Trophoblast cell (in vitro differentiated cells and primary cell): Measurements from ENCODE around the gene APOA4. TPM values are rescaled to one million over a fixed set of nuclear protein-coding genes. Genes with fewer than 3 reads are reported as not detected.

Experiments used
- DNase-seq, 2 donors: peaks; one replicate each; pipeline ENCODE4 v3.0.0-alpha.2; 2016
- H2AFZ ChIP-seq: 2 replicates; pipeline ENCODE4 v1.6.1; 2013; ENCODE audit warnings: low read length, moderate library complexity, mild to moderate bottlenecking; ENCODE audit not compliant: insufficient read depth, poor library complexity
- H2AK5ac ChIP-seq: 2 replicates; pipeline ENCODE4 v1.6.1; 2013; ENCODE audit warnings: mild to moderate bottlenecking, low read length
- H2BK120ac ChIP-seq: 2 replicates; pipeline ENCODE4 v1.6.1; 2013; ENCODE audit warnings: low read length, mild to moderate bottlenecking, moderate library complexity; ENCODE audit not compliant: insufficient read depth, poor library complexity
- H2BK12ac ChIP-seq: 2 replicates; pipeline ENCODE4 v1.6.1; 2013; ENCODE audit warnings: mild to moderate bottlenecking, low read length, moderate library complexity
- H2BK5ac ChIP-seq: 2 replicates; pipeline ENCODE4 v1.6.1; 2013; ENCODE audit warnings: low read length, low read depth, moderate library complexity, mild to moderate bottlenecking; ENCODE audit not compliant: poor library complexity
- H3K14ac ChIP-seq: 2 replicates; pipeline ENCODE4 v1.6.1; 2013; ENCODE audit warnings: mild to moderate bottlenecking, low read length
- H3K18ac ChIP-seq: 2 replicates; pipeline ENCODE4 v1.6.1; 2013; ENCODE audit warnings: mild to moderate bottlenecking, low read length
- H3K23ac ChIP-seq: 2 replicates; pipeline ENCODE4 v1.6.1; 2013; ENCODE audit warnings: low read length
- H3K27ac ChIP-seq: 2 replicates; pipeline ENCODE4 v1.5.1; 2013; ENCODE audit warnings: low read depth, mild to moderate bottlenecking, inconsistent platforms, low read length, moderate library complexity
- H3K27me3 ChIP-seq: 2 replicates; pipeline ENCODE4 v1.6.1; 2013; ENCODE audit warnings: inconsistent platforms, mild to moderate bottlenecking, low read length, moderate library complexity; ENCODE audit not compliant: insufficient read depth
- H3K36me3 ChIP-seq, 2 experiments: 1 replicate in 1 of 2; 2 replicates in 1 of 2; pipeline ENCODE4 v1.6.1; 2013; ENCODE audit warnings: low read length in 2 of 2, mild to moderate bottlenecking in 2 of 2, moderate library complexity in 1 of 2; ENCODE audit not compliant: insufficient read depth in 2 of 2, control insufficient read depth in 1 of 2
- H3K4ac ChIP-seq: 2 replicates; pipeline ENCODE4 v1.6.1; 2013; ENCODE audit warnings: low read depth, mild to moderate bottlenecking, low read length, moderate library complexity
- H3K4me1 ChIP-seq, 2 experiments: 1 replicate in 1 of 2; 2 replicates in 1 of 2; pipeline ENCODE4 v1.6.1; 2013; ENCODE audit warnings: low read length in 2 of 2, mild to moderate bottlenecking in 2 of 2, moderate library complexity in 1 of 2; ENCODE audit not compliant: insufficient read depth in 2 of 2, control insufficient read depth in 1 of 2
- H3K4me2 ChIP-seq: 2 replicates; pipeline ENCODE4 v1.6.1; 2013; ENCODE audit warnings: inconsistent platforms, mild to moderate bottlenecking, low read length, moderate library complexity
- H3K4me3 ChIP-seq: 2 replicates; pipeline ENCODE4 v1.5.1; 2013; ENCODE audit warnings: mild to moderate bottlenecking, low read depth, low read length, inconsistent platforms
- H3K79me1 ChIP-seq: one replicate; pipeline ENCODE4 v1.6.1; 2013; ENCODE audit warnings: low read length
- H3K79me2 ChIP-seq: 2 replicates; pipeline ENCODE4 v1.6.1; 2013; ENCODE audit warnings: low read length, mild to moderate bottlenecking; ENCODE audit not compliant: control insufficient read depth, insufficient read depth, poor library complexity
- H3K9ac ChIP-seq: 2 replicates; pipeline ENCODE4 v1.6.1; 2013; ENCODE audit warnings: mild to moderate bottlenecking, low read length
- H3K9me3 ChIP-seq: 2 replicates; pipeline ENCODE4 v1.6.1; 2013; ENCODE audit warnings: low read depth, mild to moderate bottlenecking, control low read depth, inconsistent platforms, low read length; ENCODE audit not compliant: insufficient read depth
- H4K12ac ChIP-seq: 2 replicates; pipeline ENCODE4 v1.6.1; 2013; ENCODE audit warnings: low read depth, mild to moderate bottlenecking, low read length, moderate library complexity
- H4K8ac ChIP-seq: 2 replicates; pipeline ENCODE4 v1.6.1; 2013; ENCODE audit warnings: low read depth, mild to moderate bottlenecking, low read length, moderate library complexity
- H4K91ac ChIP-seq: one replicate; pipeline ENCODE4 v1.6.1; 2013; ENCODE audit warnings: low read depth, mild to moderate bottlenecking, low read length, moderate library complexity
- WGBS: extraction: QIAGEN DNeasy Blood & Tissue Kit; methylation state at CpG from one replicate; pipeline ENCODE4 v1.1.7; 2013; ENCODE audit warnings: missing lambda C conversion rate; ENCODE audit not compliant: insufficient read length, insufficient coverage; ENCODE audit errors: extremely low coverage; 5-methylcytosine and 5-hydroxymethylcytosine counted together
- polyA plus RNA-seq: library from polyadenylated mRNA; stranded (reverse); fragments of 200-250 nt; gene quantifications from 2 replicates; pipeline ENCODE4 v1.2.3, GENCODE V29; 2013

Gene APOA4
- 0.07 and 0.11 TPM in 2 replicates for polyA plus RNA-seq

GRCh38 chr11:116823031-116823843, at the start of gene APOA4:
Gene APOA4 (minus strand): TSS chr11:116823304. CDS start chr11:116823191, 113 bp downstream.
- no peak within 1 kb of the TSS for H2BK120ac ChIP-seq
- H3K14ac ChIP-seq, result no peak within 1 kb of the TSS
- no peak within 1 kb of the TSS for H2AK5ac ChIP-seq
- H3K18ac ChIP-seq, result no peak within 1 kb of the TSS
- no peak within 1 kb of the TSS for H2BK5ac ChIP-seq
- no peaks in the 10 kb centered on the region for H3K27me3 ChIP-seq
- no peak within 1 kb of the TSS for H3K4me2 ChIP-seq
- no peak for DNase-seq
- H3K4me3 ChIP-seq, result no peak within 1 kb of the TSS
- no peak within 1 kb of the TSS for H4K91ac ChIP-seq
- no peak within 1 kb of the TSS for H3K9ac ChIP-seq
- no peak within 1 kb of the TSS for H3K27ac ChIP-seq
- H3K23ac ChIP-seq, result no peak within 1 kb of the TSS
- no peaks in the 10 kb centered on the region for H3K36me3 ChIP-seq
- H3K4ac ChIP-seq, result no peak within 1 kb of the TSS
- peaks cover 2% of the 10 kb centered on the region for H3K9me3 ChIP-seq
- WGBS, result no CpG with 5 or more reads among the region's 16 CpGs
- no peak within 1 kb of the TSS for H2BK12ac ChIP-seq
- H4K8ac ChIP-seq, result no peak within 1 kb of the TSS
- no peak within 1 kb of the TSS for H2AFZ ChIP-seq
- H4K12ac ChIP-seq, result no peak within 1 kb of the TSS
- H3K79me2 ChIP-seq, result no peaks in the 10 kb centered on the region
- H3K79me1 ChIP-seq, result no peaks in the 10 kb centered on the region
- no peaks in the 10 kb centered on the region for H3K4me1 ChIP-seq

GRCh38 chr11:116871248-116871647, 48.1 kb upstream of the APOA4 start:
- Histone ChIP-seq H3K18ac (no peak overlapping the region), H3K4ac (no peak overlapping the region), H3K27ac (no peak overlapping the region), H3K14ac (no peak overlapping the region), H3K4me1 (peaks cover 9 to 15% of the 10 kb centered on the region in 2 experiments), H3K36me3 (peaks cover 13 to 29% of the 10 kb centered on the region in 2 experiments), H3K79me2 (no peaks in the 10 kb centered on the region), H2AFZ (no peak overlapping the region), H3K23ac (no peak overlapping the region), H3K4me2 (no peak overlapping the region), H2BK5ac (no peak overlapping the region), H4K91ac (no peak overlapping the region), H3K9me3 (no peaks in the 10 kb centered on the region), H4K12ac (no peak overlapping the region), H3K4me3 (no peak overlapping the region), H2BK120ac (no peak overlapping the region), H3K79me1 (no peaks in the 10 kb centered on the region), H3K27me3 (no peaks in the 10 kb centered on the region), H3K9ac (no peak overlapping the region), H2AK5ac (no peak overlapping the region), H4K8ac (no peak overlapping the region), H2BK12ac (no peak overlapping the region)
- WGBS, result no CpG with 5 or more reads among the region's 3 CpGs
- no peak for DNase-seq

- H4K91ac ChIP-seq, result no peak overlapping the region
- no peaks in the 10 kb centered on the region for H3K9me3 ChIP-seq
- no peaks in the 10 kb centered on the region for H3K79me1 ChIP-seq
- H3K9ac ChIP-seq, result no peak overlapping the region
- H3K14ac ChIP-seq, result no peak overlapping the region
- WGBS, result no CpG with 5 or more reads among the region's 3 CpGs
- H4K8ac ChIP-seq, result no peak overlapping the region
- H3K4me3 ChIP-seq, result no peak overlapping the region
- DNase-seq, result no peak
- no peak overlapping the region for H2AK5ac ChIP-seq
- no peaks in the 10 kb centered on the region for H3K27me3 ChIP-seq
- peaks cover 5 to 8% of the 10 kb centered on the region in 2 experiments for H3K4me1 ChIP-seq
- no peak overlapping the region for H2BK5ac ChIP-seq
- no peak overlapping the region for H3K4ac ChIP-seq
- H2AFZ ChIP-seq, result no peak overlapping the region
- H3K23ac ChIP-seq, result no peak overlapping the region
- H3K79me2 ChIP-seq, result no peaks in the 10 kb centered on the region
- H3K18ac ChIP-seq, result no peak overlapping the region
- peaks cover 13 to 27% of the 10 kb centered on the region in 2 experiments for H3K36me3 ChIP-seq
- H4K12ac ChIP-seq, result no peak overlapping the region
- H3K4me2 ChIP-seq, result no peak overlapping the region
- no peak overlapping the region for H3K27ac ChIP-seq
- no peak overlapping the region for H2BK12ac ChIP-seq
- no peak overlapping the region for H2BK120ac ChIP-seq
Measured at GRCh38 chr11:116870054-116870453, 47.0 kb upstream of the APOA4 start.

GRCh38 chr11:116869610-116870009, 46.5 kb upstream of the APOA4 start:
- H3K9ac ChIP-seq, result no peak overlapping the region
- H4K12ac ChIP-seq, result no peak overlapping the region
- H3K27me3 ChIP-seq, result no peaks in the 10 kb centered on the region
- no peak overlapping the region for H2AK5ac ChIP-seq
- no peak overlapping the region for H3K4ac ChIP-seq
- no peak overlapping the region for H4K8ac ChIP-seq
- no peaks in the 10 kb centered on the region for H3K79me1 ChIP-seq
- no peak overlapping the region for H2AFZ ChIP-seq
- no peak for DNase-seq
- H3K18ac ChIP-seq, result no peak overlapping the region
- H3K4me2 ChIP-seq, result no peak overlapping the region
- no peak overlapping the region for H3K14ac ChIP-seq
- no peak overlapping the region for H2BK12ac ChIP-seq
- H4K91ac ChIP-seq, result no peak overlapping the region
- no peaks in the 10 kb centered on the region for H3K9me3 ChIP-seq
- H2BK120ac ChIP-seq, result no peak overlapping the region
- no CpG with 5 or more reads among the region's 4 CpGs for WGBS
- H3K36me3 ChIP-seq, result peaks cover 13 to 26% of the 10 kb centered on the region in 2 experiments
- no peak overlapping the region for H3K4me3 ChIP-seq
- no peak overlapping the region for H3K27ac ChIP-seq
- no peak overlapping the region for H2BK5ac ChIP-seq
- H3K23ac ChIP-seq, result no peak overlapping the region
- H3K79me2 ChIP-seq, result no peaks in the 10 kb centered on the region
- H3K4me1 ChIP-seq, result peaks cover 5 to 7% of the 10 kb centered on the region in 2 experiments
